ENCODE measurements around the gene CCDC197.
A peak's percentile ranks its signal among the peaks of the same experiment; 100 is the strongest.

The CCDC197 gene

GRCh38 chr14:94051115-94051514 lies 54.0 kb downstream of the CCDC197 start:
- TF ChIP-seq CTCF (IDR thresholded peaks at IDR 0.05; ENCODE audit: low read depth, low read length, missing control alignments), result peak; percentile 43
- DNase-seq (ENCODE audit: low read depth), result no peak
- no peak overlapping the region for H3K4me3 ChIP-seq (ENCODE audit: low read depth, low read length)

GRCh38 chr14:94051779-94052178 lies 54.7 kb downstream of the CCDC197 start:
- TF ChIP-seq CTCF (IDR thresholded peaks at IDR 0.05; ENCODE audit: low read depth, low read length, missing control alignments), result no peak
- no peak overlapping the region for H3K4me3 ChIP-seq (ENCODE audit: low read depth, low read length)
- DNase-seq (ENCODE audit: low read depth), result no peak

- H3K4me3 ChIP-seq (ENCODE audit: low read depth, low read length), result no peak overlapping the region
- no peak for DNase-seq (ENCODE audit: low read depth)
- TF ChIP-seq CTCF (IDR thresholded peaks at IDR 0.05; ENCODE audit: low read depth, low read length, missing control alignments), result no peak
These were observed 55.1 kb downstream of the CCDC197 start for GRCh38 chr14:94052199-94052598.

- DNase-seq (ENCODE audit: low read depth), result no peak
- no peak overlapping the region for H3K4me3 ChIP-seq (ENCODE audit: low read depth, low read length)
- no peak for TF ChIP-seq CTCF (IDR thresholded peaks at IDR 0.05; ENCODE audit: low read depth, low read length, missing control alignments)
These were observed 55.6 kb downstream of the CCDC197 start for GRCh38 chr14:94052662-94053061.

- no peak overlapping the region for H3K4me3 ChIP-seq (ENCODE audit: low read depth, low read length)
- no peak for TF ChIP-seq CTCF (IDR thresholded peaks at IDR 0.05; ENCODE audit: low read depth, low read length, missing control alignments)
- no peak for DNase-seq (ENCODE audit: low read depth)
These were observed 57.3 kb downstream of the CCDC197 start for GRCh38 chr14:94054401-94054800.

- no peak for DNase-seq (ENCODE audit: low read depth)
- H3K4me3 ChIP-seq (ENCODE audit: low read depth, low read length), result no peak overlapping the region
- TF ChIP-seq CTCF (IDR thresholded peaks at IDR 0.05; ENCODE audit: low read depth, low read length, missing control alignments), result no peak
These were observed 57.8 kb downstream of the CCDC197 start for GRCh38 chr14:94054936-94055335.

GRCh38 chr14:94056579-94057308 lies 59.6 kb downstream of the CCDC197 start:
- peak; percentile 30 for DNase-seq (ENCODE audit: low read depth)
- no peak for TF ChIP-seq CTCF (IDR thresholded peaks at IDR 0.05; ENCODE audit: low read depth, low read length, missing control alignments)
- no peak overlapping the region for H3K4me3 ChIP-seq (ENCODE audit: low read depth, low read length)
